Measurements from ENCODE around the gene C1QTNF9B. TPM values are rescaled to one million over a fixed set of nuclear protein-coding genes. Genes with fewer than 3 reads are reported as not detected.
"Not testable (repeated sequence)": the region's sequence is repeated elsewhere in the genome, so short reads cannot be mapped to it uniquely, and the experiment has no call there.

The C1QTNF9B gene
- total RNA-seq = not detected
- long read RNA-seq = 0 reads

DNA sequence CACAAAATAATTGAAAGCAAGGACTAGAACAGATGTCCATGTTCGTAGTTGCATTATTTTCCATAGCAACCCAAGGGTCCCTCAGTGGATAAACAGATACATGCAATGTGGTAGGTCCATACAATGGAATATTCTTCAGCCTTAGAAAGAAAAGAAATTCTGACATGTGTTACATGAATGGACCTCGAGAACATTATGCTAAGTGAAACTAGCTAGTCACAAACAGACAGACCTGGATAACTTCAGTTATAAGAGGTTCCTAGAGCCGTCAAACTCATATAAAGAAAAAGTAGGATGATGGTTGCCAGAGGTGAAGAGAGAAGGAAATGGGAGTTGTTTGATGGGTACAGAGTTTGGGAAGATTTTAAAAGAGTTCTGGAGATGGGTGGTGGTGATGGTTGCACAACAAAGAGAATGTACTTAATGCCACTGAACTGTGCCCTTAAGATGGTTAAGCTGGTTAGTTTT lies at the start of gene C1QTNF9B:
TSS of gene C1QTNF9B (minus strand) at position 51 of the 468 bp plus-strand sequence.
- not testable (repeated sequence) for DNase-seq (ENCODE audit: low spot score)

DNA sequence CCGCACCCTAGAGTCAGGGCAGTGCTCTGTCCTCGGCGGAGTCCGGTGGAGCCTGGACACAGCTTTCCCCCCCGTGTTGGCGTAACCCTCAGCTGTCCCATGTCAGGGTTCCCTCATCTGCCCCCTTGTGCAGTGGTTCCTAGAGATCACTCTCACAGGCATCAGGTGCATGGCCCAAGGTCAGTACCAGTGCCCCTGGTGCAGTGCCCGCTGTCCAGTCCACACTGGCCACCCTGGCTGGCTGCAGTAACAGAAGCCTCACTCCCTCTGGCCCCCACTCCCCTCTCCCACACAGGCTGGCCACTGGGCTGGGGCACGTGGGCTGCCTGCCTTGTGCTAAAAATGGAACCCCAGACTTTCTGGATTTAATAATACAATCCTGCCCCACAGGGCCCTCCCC lies 49.6 kb upstream of the C1QTNF9B start:
- no peak for DNase-seq (ENCODE audit: low spot score)

GRCh38 chr13:23946067-23946466 lies 48.8 kb upstream of the C1QTNF9B start:
- DNase-seq (ENCODE audit: low spot score) = no peak

GRCh38 chr13:23945612-23946011 lies 48.3 kb upstream of the C1QTNF9B start:
- DNase-seq (ENCODE audit: low spot score) = no peak

GRCh38 chr13:23941211-23941610 lies 43.9 kb upstream of the C1QTNF9B start:
- DNase-seq (ENCODE audit: low spot score) = no peak

- not testable (repeated sequence) for DNase-seq (ENCODE audit: low spot score)
These were observed 42.4 kb upstream of the C1QTNF9B start for GRCh38 chr13:23939666-23940065.

GRCh38 chr13:23934520-23934919 lies 37.2 kb upstream of the C1QTNF9B start:
- no peak for DNase-seq (ENCODE audit: low spot score)

DNA sequence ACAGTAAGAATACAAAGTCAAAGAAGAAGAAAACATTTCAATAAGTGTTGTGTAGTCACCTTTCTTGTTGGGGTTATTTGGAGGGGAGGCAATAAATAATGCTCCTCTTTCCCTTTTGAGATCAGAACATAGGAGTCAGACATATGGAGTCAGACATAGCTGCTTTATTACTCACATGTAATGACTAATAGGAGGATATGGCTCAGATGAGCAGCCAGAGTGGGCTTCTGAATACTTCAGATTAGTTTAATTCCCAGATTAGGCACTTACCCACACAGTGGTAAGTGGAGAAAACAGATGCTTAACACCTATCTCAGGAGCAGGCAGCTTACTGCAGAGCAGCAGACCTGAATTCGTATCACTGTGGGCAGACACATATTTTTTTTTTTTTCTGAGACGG lies 31.7 kb upstream of the C1QTNF9B start:
- no peak for DNase-seq (ENCODE audit: low spot score)

DNA sequence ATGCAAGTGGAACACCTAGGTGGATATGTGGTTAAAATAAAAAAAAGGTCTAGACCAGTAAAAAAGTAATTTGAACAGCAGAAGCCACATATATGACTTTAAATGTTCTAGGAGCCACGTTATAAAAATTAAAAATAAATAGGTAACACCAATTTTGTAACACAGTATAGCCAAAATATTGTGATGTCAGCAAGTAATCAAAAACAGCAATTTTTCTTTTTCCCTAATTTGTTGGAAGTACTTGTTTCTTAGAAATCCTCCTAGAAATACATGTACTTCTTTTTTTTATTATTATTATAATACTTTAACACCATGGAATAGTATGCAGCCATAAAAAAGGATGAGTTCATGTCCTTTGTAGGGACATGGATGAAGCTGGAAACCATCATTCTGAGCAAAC lies 25.7 kb upstream of the C1QTNF9B start:
- no peak for DNase-seq (ENCODE audit: low spot score)

DNA sequence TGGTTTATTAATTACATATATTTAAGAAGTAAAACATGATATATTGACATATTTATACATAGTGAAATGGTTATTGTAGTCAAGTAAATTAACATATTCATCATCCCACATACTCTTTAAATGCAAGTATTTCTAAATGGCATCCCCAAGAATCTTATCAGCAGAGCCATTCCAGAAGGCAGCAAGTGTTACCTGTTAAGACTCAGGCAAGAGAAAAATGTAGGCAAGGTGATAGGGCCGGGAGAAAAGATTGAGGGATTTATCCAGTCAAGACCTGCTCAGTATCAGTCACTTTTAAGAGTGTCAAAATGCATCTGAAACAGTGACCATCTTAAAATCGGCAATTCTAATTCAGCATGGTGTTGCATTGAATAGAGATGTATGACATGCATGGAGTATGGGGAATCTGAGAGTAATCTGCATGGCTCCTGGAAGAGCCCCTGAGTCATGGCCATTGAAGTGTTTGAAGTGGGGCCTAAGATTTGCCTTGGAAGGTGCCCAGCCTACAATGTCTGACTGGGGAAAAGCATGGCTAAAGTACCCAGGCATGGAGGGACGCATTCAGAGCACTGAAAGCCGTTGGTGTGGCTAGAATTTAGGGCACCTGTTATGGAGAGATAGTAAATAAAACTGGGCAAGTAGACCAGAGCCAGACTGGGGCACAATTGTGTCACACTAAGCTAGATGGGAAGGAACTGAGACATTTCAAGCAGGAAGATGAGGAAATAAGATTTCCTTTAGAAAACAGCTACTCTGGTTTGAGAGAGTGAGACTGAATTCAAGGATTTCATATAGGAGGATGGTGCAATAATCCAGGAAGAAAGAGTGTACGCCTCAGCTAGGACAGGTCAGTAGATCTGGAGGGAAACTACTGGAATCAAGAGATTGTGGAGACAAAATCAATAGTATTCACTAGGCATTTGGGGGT lies 25.0 kb upstream of the C1QTNF9B start:
- no peak for DNase-seq (ENCODE audit: low spot score)

GRCh38 chr13:23921451-23921888 lies 24.2 kb upstream of the C1QTNF9B start:
- no peak for DNase-seq (ENCODE audit: low spot score)

DNA sequence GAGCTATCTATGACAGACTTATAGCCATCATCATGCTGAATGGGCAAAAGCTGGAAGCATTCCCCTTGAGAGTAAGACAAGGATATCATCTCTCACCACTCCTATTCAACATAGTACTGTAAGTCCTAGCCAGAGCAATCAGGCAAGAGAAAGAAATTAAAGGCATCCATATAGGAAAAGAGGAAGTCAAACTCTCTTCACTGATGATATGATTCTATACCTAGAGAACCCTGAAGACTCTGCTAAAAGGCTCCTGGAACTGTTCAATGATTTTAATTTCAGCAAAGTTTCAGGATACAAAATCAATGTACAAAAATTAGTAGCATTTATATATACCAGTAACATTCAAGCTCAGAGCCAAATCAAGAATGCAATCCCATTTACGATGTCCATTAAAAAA lies 21.7 kb upstream of the C1QTNF9B start:
- DNase-seq (ENCODE audit: low spot score) = no peak

GRCh38 chr13:23918208-23918607 lies 20.9 kb upstream of the C1QTNF9B start:
- no peak for DNase-seq (ENCODE audit: low spot score)

GRCh38 chr13:23915308-23915707 lies 18.0 kb upstream of the C1QTNF9B start:
- no peak for DNase-seq (ENCODE audit: low spot score)

DNA sequence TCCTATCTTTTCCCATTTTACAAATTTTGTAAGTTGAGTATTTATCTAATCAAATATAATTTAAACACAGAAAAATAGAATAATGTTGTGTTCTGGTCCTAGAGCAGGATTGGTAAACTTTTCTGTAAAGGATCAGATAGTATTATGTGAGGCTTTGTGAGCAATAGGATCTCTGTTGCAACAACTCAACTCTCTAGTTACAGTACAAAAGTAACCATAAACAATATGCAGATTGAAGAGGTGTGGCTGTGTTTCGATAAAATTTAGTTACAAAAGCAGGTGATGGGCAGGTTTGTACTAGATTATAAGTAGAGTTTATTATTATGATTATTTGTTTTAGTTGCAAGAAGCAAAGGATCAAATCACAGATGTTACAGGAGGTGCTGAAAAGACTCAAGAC lies 15.2 kb upstream of the C1QTNF9B start:
- DNase-seq (ENCODE audit: low spot score) = no peak

GRCh38 chr13:23909606-23910005 lies 12.3 kb upstream of the C1QTNF9B start:
- DNase-seq (ENCODE audit: low spot score) = no peak

DNA sequence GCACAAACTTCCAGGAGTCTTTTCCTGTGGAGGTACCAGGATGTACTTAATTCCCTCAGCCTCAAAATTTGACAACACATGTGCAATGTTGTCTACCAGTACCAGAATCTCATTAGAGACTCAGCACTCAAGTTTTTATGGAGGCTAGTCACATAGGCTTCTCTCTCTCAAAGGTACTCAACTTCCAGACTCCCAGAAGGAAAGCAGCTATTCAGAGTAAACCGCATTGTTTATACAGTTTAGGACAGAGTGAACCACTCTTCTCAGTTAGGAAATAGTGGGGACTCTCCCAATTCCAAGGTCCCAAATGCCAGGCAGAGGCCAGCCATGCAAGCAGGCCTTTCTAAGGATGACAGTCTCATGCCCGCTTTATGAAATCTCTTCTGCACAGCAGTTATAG lies 8.5 kb upstream of the C1QTNF9B start:
- no peak for DNase-seq (ENCODE audit: low spot score)

GRCh38 chr13:23903906-23904280 lies 6.6 kb upstream of the C1QTNF9B start:
- no peak for DNase-seq (ENCODE audit: low spot score)

DNA sequence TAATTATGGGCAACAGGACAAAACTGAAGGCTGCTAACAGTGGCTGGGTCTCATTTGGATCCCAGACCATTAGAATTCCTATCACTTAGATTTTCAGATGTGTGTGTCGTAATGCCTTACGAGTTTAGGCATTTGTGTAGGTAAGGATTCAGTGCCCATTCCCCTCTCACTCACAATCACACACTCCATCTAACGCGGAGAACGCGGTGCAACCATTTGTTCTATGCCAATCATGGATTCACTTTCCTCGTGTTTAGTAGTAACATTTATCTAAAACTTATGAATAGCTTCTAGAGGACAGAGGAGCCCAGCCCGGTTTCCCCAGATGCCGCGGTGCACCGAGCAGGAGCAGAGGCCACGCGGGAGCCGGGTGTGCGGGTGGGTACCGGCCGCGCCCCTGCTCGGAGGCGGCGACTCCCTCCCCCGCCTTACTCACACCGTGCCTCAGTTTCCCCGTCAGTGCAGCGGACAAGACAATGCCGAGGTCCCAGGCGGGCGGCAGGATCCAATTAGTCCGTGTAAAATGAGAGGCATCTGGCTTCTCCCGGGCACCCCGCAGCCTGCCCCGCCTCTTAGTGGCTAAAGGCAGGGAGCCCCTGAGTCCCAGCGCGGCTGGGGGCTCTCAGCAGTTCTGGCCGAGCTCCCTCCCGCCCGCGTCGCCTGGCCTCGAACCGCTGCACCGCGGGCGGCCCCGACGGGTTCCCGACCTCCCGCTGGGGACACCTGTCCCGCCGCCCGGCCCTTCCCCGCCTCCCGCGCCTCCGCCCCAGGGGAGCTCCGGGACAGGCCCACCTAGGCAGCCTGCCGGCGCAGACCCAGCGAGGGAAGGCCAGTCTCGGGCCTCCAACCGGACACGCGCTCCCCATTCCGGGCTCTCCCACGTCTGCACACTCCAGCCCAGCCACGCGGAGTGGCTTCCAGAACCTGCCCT lies 5.9 kb upstream of the C1QTNF9B start:
- no peak for DNase-seq (ENCODE audit: low spot score)

DNA sequence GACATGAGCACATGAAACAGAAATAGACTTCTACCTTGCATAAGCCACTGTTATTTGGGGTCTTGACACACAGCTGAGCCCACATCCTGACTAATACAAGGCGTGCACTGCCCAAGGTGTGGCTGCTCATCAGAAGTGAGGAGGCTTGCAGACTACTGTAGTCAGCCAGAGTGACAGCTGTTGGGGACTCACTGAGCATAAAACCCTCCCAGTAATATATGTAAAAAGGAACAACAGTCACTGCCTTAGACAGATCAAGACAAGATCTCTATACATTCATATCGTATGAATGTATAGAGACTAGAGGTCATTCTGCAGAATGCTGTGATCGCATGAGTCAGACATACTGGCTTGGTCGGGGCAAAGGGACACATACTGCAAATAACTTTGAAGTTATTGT lies 4.1 kb upstream of the C1QTNF9B start:
- no peak for DNase-seq (ENCODE audit: low spot score)

GRCh38 chr13:23899555-23899954 lies 2.3 kb upstream of the C1QTNF9B start:
- no peak for DNase-seq (ENCODE audit: low spot score)

- no peak for DNase-seq (ENCODE audit: low spot score)
These were observed 799 bp upstream of the C1QTNF9B start for GRCh38 chr13:23898101-23898500.

Measured in mesenteric fat pad (tissue), 1 donor.